ENCODE data around the gene GLI3. TPM values are rescaled to one million over a fixed set of nuclear protein-coding genes. Genes with fewer than 3 reads are reported as not detected.

The GLI3 gene
- total RNA-seq, 1 donor from 2014 or later = 2.2 TPM

DNA sequence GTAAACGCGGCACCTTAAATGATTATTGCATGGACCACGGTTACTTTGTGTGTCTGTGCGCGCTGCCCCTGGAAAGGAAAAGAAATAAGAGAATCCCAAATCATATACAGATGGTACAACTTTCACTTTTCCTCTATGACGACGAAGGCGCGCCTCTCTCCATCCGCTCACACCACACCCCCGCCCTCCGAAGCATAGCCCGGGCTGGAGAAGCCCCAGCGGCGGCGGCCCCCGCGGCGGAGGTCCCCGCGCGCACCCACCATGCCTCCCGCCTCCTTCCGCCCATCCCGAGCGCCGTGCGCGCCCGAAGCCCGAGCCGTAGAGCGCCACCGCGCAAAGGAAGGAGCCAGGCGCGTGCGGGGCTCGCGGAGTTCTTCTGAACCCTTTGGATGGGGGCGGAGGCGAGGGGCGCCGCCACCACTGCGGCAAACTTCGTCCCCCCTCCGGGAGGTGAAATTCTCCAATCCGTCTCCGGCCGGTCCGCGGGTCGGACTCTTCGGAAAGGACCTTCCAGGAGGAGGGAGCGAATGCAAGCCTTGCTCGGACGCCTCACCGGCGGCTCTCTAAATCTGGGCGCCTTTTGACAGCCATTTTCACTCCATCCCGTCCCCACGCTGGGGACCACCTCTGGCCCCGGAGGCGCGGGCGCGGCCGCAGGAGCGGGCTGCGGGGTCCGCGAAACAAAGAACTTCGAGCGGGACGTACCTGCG, 588 bp downstream of the GLI3 start:
- Histone ChIP-seq H3K4me3 (peak overlapping the region; percentile 77 to 85), H3K9me3 (no peaks in the 10 kb centered on the region), H3K27me3 (no peaks in the 10 kb centered on the region), H3K36me3 (no peaks in the 10 kb centered on the region), H3K4me1 (peaks cover 0 to 4% of the 10 kb centered on the region in 2 donors), H3K27ac (peak overlapping the region; percentile 83 to 98)
- intact Hi-C loops (cut with DNase I) = loop anchor here (5.0 to 10.0 kb wide), 5 partner anchors 259 to 1638 kb away; partner anchors contain the start of gene C7orf25
- DNase-seq (ENCODE audit: low spot score in 2 of 2) = peak in 1 of 2 donors; percentile 77
- TF ChIP-seq, protein P1, sequence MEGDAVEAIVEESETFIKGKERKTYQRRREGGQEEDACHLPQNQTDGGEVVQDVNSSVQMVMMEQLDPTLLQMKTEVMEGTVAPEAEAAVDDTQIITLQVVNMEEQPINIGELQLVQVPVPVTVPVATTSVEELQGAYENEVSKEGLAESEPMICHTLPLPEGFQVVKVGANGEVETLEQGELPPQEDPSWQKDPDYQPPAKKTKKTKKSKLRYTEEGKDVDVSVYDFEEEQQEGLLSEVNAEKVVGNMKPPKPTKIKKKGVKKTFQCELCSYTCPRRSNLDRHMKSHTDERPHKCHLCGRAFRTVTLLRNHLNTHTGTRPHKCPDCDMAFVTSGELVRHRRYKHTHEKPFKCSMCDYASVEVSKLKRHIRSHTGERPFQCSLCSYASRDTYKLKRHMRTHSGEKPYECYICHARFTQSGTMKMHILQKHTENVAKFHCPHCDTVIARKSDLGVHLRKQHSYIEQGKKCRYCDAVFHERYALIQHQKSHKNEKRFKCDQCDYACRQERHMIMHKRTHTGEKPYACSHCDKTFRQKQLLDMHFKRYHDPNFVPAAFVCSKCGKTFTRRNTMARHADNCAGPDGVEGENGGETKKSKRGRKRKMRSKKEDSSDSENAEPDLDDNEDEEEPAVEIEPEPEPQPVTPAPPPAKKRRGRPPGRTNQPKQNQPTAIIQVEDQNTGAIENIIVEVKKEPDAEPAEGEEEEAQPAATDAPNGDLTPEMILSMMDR (IDR thresholded peaks at IDR 0.05) = no peak

DNA sequence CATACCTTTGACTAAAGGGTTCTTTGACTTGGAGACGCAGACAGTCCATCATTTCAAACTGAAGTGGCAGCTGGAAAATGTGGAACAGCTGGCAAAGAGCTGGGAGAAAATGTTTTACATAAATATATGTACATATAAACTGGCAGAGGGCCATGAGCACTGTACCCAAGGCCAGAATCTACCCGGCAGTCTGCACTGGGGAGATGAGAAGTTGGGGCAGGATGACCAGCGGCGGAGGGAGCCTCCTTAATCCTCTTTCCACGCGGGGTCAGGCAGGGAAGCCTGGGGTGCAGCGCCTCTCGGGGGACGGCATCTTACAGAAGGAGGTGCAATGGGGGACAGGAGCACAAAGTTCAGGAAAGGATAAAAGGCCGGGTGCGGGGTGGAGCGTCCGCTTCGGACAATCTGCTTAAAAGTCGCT, 1.3 kb downstream of the GLI3 start:
- Histone ChIP-seq H3K27ac (peak overlapping the region; percentile 83 to 98), H3K36me3 (no peaks in the 10 kb centered on the region), H3K4me3 (peak overlapping the region; percentile 77 to 85), H3K27me3 (no peaks in the 10 kb centered on the region), H3K9me3 (no peaks in the 10 kb centered on the region), H3K4me1 (peaks cover 0 to 4% of the 10 kb centered on the region in 2 donors)
- intact Hi-C loops (cut with DNase I) = loop anchor here (5.0 to 10.0 kb wide), 5 partner anchors 258 to 1639 kb away; partner anchors contain the start of gene C7orf25
- TF ChIP-seq, protein P1 (IDR thresholded peaks at IDR 0.05) = no peak
- no peak for DNase-seq (ENCODE audit: low spot score in 2 of 2)

GRCh38 chr7:42234736-42235135, 2.3 kb downstream of the GLI3 start:
- Histone ChIP-seq H3K27me3 (no peaks in the 10 kb centered on the region), H3K4me3 (no peak overlapping the region), H3K27ac (no peak overlapping the region), H3K36me3 (no peaks in the 10 kb centered on the region), H3K4me1 (peaks cover 0 to 4% of the 10 kb centered on the region in 2 donors), H3K9me3 (no peaks in the 10 kb centered on the region)
- no peak for DNase-seq (ENCODE audit: low spot score in 2 of 2)
- TF ChIP-seq, protein P1 (IDR thresholded peaks at IDR 0.05) = no peak
- intact Hi-C loops (cut with DNase I) = loop anchor here (5.0 to 10.0 kb wide), 5 partner anchors 257 to 1640 kb away; partner anchors contain the start of gene C7orf25

GRCh38 chr7:42233695-42234331, 3.2 kb downstream of the GLI3 start:
- H3K9me3 ChIP-seq = no peaks in the 10 kb centered on the region
- no peaks in the 10 kb centered on the region for H3K27me3 ChIP-seq
- intact Hi-C loops (cut with DNase I) = loop anchor here (10.0 kb wide), 2 partner anchors 681 to 1641 kb away; partner anchors contain the start of gene C7orf25
- H3K4me3 ChIP-seq = no peak overlapping the region
- peaks cover 0 to 4% of the 10 kb centered on the region in 2 donors for H3K4me1 ChIP-seq
- TF ChIP-seq, protein P1 (IDR thresholded peaks at IDR 0.05) = no peak
- H3K36me3 ChIP-seq = no peaks in the 10 kb centered on the region
- no peak for DNase-seq (ENCODE audit: low spot score in 2 of 2)
- no peak overlapping the region for H3K27ac ChIP-seq

DNA sequence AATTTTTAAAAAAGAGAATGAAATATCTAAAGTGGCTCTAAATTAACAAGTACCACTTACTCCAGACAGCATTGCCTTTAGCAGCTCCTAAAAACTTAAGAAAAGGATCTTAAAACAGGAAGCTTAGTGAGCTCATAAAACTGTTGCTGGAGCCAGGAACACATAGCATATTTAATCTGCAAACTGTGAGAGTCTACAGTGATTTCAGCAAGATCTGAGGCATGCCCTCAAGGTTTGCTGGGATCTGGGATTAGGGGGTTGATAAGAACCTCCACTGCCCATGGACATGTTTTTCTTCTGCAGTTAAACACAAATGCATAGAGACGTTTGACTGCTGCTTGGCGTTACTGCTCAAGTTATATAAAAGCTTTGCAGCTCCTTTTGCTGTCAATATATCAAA, 3.8 kb downstream of the GLI3 start:
- no peaks in the 10 kb centered on the region for H3K9me3 ChIP-seq
- peaks cover 0 to 7% of the 10 kb centered on the region in 2 donors for H3K4me1 ChIP-seq
- no peak for DNase-seq (ENCODE audit: low spot score in 2 of 2)
- TF ChIP-seq, protein P1 (IDR thresholded peaks at IDR 0.05) = no peak
- no peaks in the 10 kb centered on the region for H3K36me3 ChIP-seq
- no peaks in the 10 kb centered on the region for H3K27me3 ChIP-seq
- H3K4me3 ChIP-seq = no peak overlapping the region
- no peak overlapping the region for H3K27ac ChIP-seq
- intact Hi-C loops (cut with DNase I) = loop anchor here (10.0 kb wide), 2 partner anchors 682 to 1642 kb away; partner anchors contain the start of gene C7orf25
